ENCODE data around the gene MAGI1. TPM values are rescaled to one million over a fixed set of nuclear protein-coding genes. Genes with fewer than 3 reads are reported as not detected.

The MAGI1 gene
- total RNA-seq, 1 donor from 2014 or later = 21.9 TPM

DNA sequence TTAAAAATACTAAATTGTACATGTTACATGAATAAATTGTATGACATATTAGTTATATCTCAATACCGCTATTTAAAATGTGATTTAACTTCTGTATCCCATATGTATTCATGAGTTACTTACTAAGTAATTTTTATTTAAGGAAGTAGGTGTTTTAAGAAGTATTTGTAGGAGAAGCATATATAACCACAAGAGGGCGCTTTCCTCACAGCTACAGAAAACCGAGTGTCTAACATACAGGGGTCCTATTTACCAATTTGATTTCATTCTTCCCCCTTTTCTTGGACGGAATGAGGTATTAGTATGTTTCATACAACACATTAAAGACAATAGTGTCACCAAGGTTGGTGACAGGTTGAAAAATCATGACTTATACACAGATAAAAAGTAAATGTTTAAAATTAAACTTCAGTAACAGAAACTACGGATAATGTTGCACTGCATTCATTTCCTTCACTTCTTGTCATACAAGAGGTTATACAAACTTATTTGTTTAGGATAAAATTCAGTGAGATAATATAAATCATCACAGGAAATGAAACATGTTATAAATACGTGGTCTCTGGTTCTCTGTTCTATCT is 253.6 kb downstream of the MAGI1 start:
- Mint-ChIP-seq H3K36me3 (ENCODE audit: unreplicated experiment) (no peaks in the 10 kb centered on the region), H3K27me3 (ENCODE audit: unreplicated experiment) (no peaks in the 10 kb centered on the region), H3K4me3 (ENCODE audit: unreplicated experiment) (no peak overlapping the region), H3K9me3 (ENCODE audit: unreplicated experiment) (no peaks in the 10 kb centered on the region), H3K27ac (ENCODE audit: unreplicated experiment) (peak overlapping the region; percentile 10), H3K4me1 (ENCODE audit: unreplicated experiment) (peaks cover 24% of the 10 kb centered on the region)
- DNase-seq (ENCODE audit: extremely low spot score, unreplicated experiment) = no peak
- TF ChIP-seq CTCF (IDR thresholded peaks at IDR 0.05) = peak; percentile 84

GRCh38 chr3:65783117-65783516 is 255.6 kb downstream of the MAGI1 start:
- DNase-seq (ENCODE audit: extremely low spot score, unreplicated experiment) = no peak
- no peaks in the 10 kb centered on the region for H3K9me3 Mint-ChIP-seq (ENCODE audit: unreplicated experiment)
- H3K27ac Mint-ChIP-seq (ENCODE audit: unreplicated experiment) = no peak overlapping the region
- TF ChIP-seq CTCF (IDR thresholded peaks at IDR 0.05) = no peak
- H3K36me3 Mint-ChIP-seq (ENCODE audit: unreplicated experiment) = no peaks in the 10 kb centered on the region
- H3K4me1 Mint-ChIP-seq (ENCODE audit: unreplicated experiment) = peaks cover 22% of the 10 kb centered on the region
- H3K4me3 Mint-ChIP-seq (ENCODE audit: unreplicated experiment) = no peak overlapping the region
- no peaks in the 10 kb centered on the region for H3K27me3 Mint-ChIP-seq (ENCODE audit: unreplicated experiment)

- no peak overlapping the region for H3K4me3 Mint-ChIP-seq (ENCODE audit: unreplicated experiment)
- H3K36me3 Mint-ChIP-seq (ENCODE audit: unreplicated experiment) = no peaks in the 10 kb centered on the region
- no peak for TF ChIP-seq CTCF (IDR thresholded peaks at IDR 0.05)
- no peak overlapping the region for H3K27ac Mint-ChIP-seq (ENCODE audit: unreplicated experiment)
- no peaks in the 10 kb centered on the region for H3K9me3 Mint-ChIP-seq (ENCODE audit: unreplicated experiment)
- peaks cover 12% of the 10 kb centered on the region for H3K4me1 Mint-ChIP-seq (ENCODE audit: unreplicated experiment)
- no peak for DNase-seq (ENCODE audit: extremely low spot score, unreplicated experiment)
- H3K27me3 Mint-ChIP-seq (ENCODE audit: unreplicated experiment) = no peaks in the 10 kb centered on the region
Measured at GRCh38 chr3:65781594-65781993, 257.1 kb downstream of the MAGI1 start.

DNA sequence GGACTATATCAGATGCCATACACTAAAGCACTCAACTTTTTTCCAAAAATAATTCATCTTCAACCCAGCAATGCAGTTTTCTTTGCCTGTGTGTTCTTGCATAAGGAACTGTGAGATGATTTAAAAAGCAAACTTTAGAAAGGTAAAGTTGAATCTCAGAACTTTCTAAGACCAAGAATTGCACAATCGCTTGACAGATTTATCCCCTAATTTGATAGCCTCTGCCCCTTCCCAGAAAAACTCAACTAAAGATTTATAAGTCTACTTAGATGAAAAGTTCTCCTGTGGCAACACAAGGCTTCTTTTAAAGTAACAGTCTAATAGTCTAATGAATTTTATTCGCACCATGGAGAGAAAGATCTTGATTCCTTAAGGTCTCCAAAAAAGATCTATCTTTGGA is 259.3 kb downstream of the MAGI1 start:
- Mint-ChIP-seq H3K36me3 (ENCODE audit: unreplicated experiment) (no peaks in the 10 kb centered on the region), H3K27me3 (ENCODE audit: unreplicated experiment) (no peaks in the 10 kb centered on the region), H3K9me3 (ENCODE audit: unreplicated experiment) (no peaks in the 10 kb centered on the region), H3K4me1 (ENCODE audit: unreplicated experiment) (peaks cover 24% of the 10 kb centered on the region), H3K27ac (ENCODE audit: unreplicated experiment) (no peak overlapping the region), H3K4me3 (ENCODE audit: unreplicated experiment) (no peak overlapping the region)
- DNase-seq (ENCODE audit: extremely low spot score, unreplicated experiment) = no peak
- TF ChIP-seq CTCF (IDR thresholded peaks at IDR 0.05) = no peak

DNA sequence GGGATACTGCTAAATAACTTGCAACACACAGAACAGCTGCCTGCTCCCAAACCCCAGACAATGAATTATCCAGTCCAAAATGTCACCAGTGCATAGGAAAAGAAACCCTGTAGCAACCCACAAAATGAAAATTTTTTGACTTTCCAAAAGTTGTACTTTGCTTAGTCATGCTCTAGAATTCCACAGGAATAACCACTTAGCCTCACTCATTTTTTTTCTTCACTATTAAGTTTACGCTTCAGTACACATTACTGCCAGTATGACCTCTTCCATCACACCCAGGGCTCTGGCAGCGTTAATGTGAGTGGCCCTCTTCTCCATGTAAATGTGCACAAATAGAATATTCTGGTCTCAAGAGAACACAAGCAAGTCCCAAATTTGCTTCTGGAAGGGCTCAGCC is 259.8 kb downstream of the MAGI1 start:
- no peaks in the 10 kb centered on the region for H3K9me3 Mint-ChIP-seq (ENCODE audit: unreplicated experiment)
- no peak overlapping the region for H3K27ac Mint-ChIP-seq (ENCODE audit: unreplicated experiment)
- no peak for TF ChIP-seq CTCF (IDR thresholded peaks at IDR 0.05)
- no peak for DNase-seq (ENCODE audit: extremely low spot score, unreplicated experiment)
- H3K27me3 Mint-ChIP-seq (ENCODE audit: unreplicated experiment) = no peaks in the 10 kb centered on the region
- H3K36me3 Mint-ChIP-seq (ENCODE audit: unreplicated experiment) = no peaks in the 10 kb centered on the region
- no peak overlapping the region for H3K4me3 Mint-ChIP-seq (ENCODE audit: unreplicated experiment)
- peaks cover 21% of the 10 kb centered on the region for H3K4me1 Mint-ChIP-seq (ENCODE audit: unreplicated experiment)

All from osteocyte (in vitro differentiated cells).